Measurements from ENCODE around the gene IDE. TPM values are rescaled to one million over a fixed set of nuclear protein-coding genes. Genes with fewer than 3 reads are reported as not detected.

IDE gene
- total and polyA plus RNA-seq, 2 of the 13 experiments (the other 11 are each of a cell fraction or from before 2014, with no cell fraction given): 16.1 to 52.1 TPM

DNA sequence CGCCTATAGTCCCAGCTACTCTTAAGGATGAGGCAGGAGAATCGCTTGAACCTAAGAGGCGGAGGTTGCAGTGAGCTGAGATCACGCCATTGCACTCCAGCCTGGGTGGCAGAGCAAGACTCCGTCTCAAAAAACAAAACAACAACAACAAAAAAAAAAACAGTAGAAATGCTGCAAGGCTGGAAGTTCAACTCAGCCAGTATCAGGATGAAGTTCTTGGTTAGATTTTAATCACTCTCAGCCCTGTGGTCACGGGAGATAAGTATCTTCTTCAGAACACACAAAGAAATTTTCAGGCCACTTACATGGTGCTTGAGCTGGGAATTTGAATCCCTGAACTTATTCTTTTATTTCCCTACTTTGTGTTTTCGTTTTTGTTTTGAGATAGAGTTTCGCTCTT lies 162.5 kb downstream of the IDE start:
- no peaks in the 10 kb centered on the region; a peak in 1 of 5 replicates for H3K27me3 ChIP-seq (ENCODE audit: control insufficient read depth in 1 of 2, insufficient read depth in 2 of 2, low read length in 2 of 2)
- no peak overlapping the region for H2AFZ ChIP-seq (ENCODE audit: low read length)
- no peaks in the 10 kb centered on the region for H3K4me1 ChIP-seq (ENCODE audit: insufficient read depth, low read length)
- no peaks in the 10 kb centered on the region for H3K9me3 ChIP-seq (ENCODE audit: low read length)
- no peak for FAIRE-seq
- BruUV-seq (replicated peaks): no TSS peak
- H3K4me2 ChIP-seq (ENCODE audit: low read depth, low read length): no peak overlapping the region
- TF ChIP-seq MED8 (CRISPR knock-in tag; IDR thresholded peaks at IDR 0.05; ENCODE audit: insufficient replicate concordance): no peak
- no peaks in the 10 kb centered on the region for H4K20me1 ChIP-seq (ENCODE audit: insufficient read depth, low read length)
- ATAC-seq: no peak
- 54% methylated on average over 8 of the region's 8 CpGs for WGBS (ENCODE audit: low lambda C conversion rate)
- in situ Hi-C loops (cut with HindIII; ENCODE audit: extremely low pct_ligation_motif_present, low pct_unique_long_range_greater_than_20kb): no loop called here
- H3K9ac ChIP-seq (ENCODE audit: insufficient read depth, low read depth, low read length): no peak overlapping the region
- no peak for DNase-seq (ENCODE audit: low spot score)
- POLR2A ChIA-PET: no interaction called here
- no peak overlapping the region for H3K27ac ChIP-seq (ENCODE audit: extremely low read length, insufficient read depth, low read length)
- CTCF ChIA-PET (ENCODE audit: low intra/inter-chr PET ratio, low total read pairs): no interaction called here
- no peaks in the 10 kb centered on the region for H3K79me2 ChIP-seq (ENCODE audit: insufficient read depth, low read length)
- intact Hi-C loops (cut with micrococcal nuclease; ENCODE audit: unreplicated experiment): no loop called here
- no peaks in the 10 kb centered on the region for H3K36me3 ChIP-seq (replicated peaks in 1 of 2; ENCODE audit: control insufficient read depth in 1 of 2, insufficient read depth in 2 of 2, low read length in 2 of 2)
- no peak overlapping the region for H3K4me3 ChIP-seq (replicated peaks in 1 of 3; ENCODE audit: insufficient read depth in 1 of 3, low read depth in 2 of 3, low read length in 3 of 3)

DNA sequence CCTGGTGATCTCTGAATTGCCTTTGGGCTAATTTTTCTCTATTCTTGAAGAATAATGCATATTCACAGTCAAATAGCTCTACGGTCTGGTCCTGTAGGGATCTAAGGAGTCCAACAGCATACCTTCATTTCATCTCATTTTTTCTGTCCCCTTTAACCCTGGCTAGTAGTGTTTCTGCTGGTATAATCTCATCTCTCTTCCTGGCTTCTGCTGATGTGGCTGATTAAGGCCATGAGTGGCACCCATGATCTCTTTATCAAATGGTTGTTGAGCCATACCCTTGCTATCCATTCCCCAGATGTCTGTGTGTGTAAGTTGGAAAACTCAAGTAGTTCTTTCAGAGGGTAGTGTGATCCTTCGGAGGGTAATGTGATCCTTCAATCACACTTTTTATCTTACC lies 163.4 kb downstream of the IDE start:
- H3K9me3 ChIP-seq (ENCODE audit: low read length): no peaks in the 10 kb centered on the region
- ATAC-seq: no peak
- no peaks in the 10 kb centered on the region; a peak in 1 of 5 replicates for H3K27me3 ChIP-seq (ENCODE audit: control insufficient read depth in 1 of 2, insufficient read depth in 2 of 2, low read length in 2 of 2)
- H2AFZ ChIP-seq (ENCODE audit: low read length): no peak overlapping the region
- FAIRE-seq: no peak
- ChIA-PET CTCF (ENCODE audit: low intra/inter-chr PET ratio, low total read pairs) (no interaction called here), POLR2A (no interaction called here)
- in situ Hi-C loops (cut with HindIII; ENCODE audit: extremely low pct_ligation_motif_present, low pct_unique_long_range_greater_than_20kb): no loop called here
- no peaks in the 10 kb centered on the region for H3K79me2 ChIP-seq (ENCODE audit: insufficient read depth, low read length)
- no peaks in the 10 kb centered on the region for H4K20me1 ChIP-seq (ENCODE audit: insufficient read depth, low read length)
- H3K27ac ChIP-seq (ENCODE audit: extremely low read length, insufficient read depth, low read length): no peak overlapping the region
- no peaks in the 10 kb centered on the region for H3K36me3 ChIP-seq (replicated peaks in 1 of 2; ENCODE audit: control insufficient read depth in 1 of 2, insufficient read depth in 2 of 2, low read length in 2 of 2)
- no TSS peak for BruUV-seq (replicated peaks)
- 4% methylated on average over 2 of the region's 2 CpGs for WGBS (ENCODE audit: low lambda C conversion rate)
- intact Hi-C loops (cut with micrococcal nuclease; ENCODE audit: unreplicated experiment): no loop called here
- TF ChIP-seq KDM1A (CRISPR knock-in tag; IDR thresholded peaks at IDR 0.05): no peak
- TF ChIP-seq MIER3 (CRISPR knock-in tag; IDR thresholded peaks at IDR 0.05; ENCODE audit: borderline replicate concordance): no peak
- no peak for TF ChIP-seq ARNT (IDR thresholded peaks at IDR 0.05)
- TF ChIP-seq, protein P1, sequence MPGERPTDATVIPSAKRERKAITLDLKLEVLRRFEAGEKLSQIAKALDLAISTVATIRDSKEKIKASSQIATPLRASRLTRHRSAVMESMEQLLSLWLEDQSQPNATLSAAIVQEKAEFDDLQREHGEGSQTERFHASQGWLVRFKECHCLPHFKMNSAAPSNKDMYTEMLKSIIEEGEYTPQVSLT (CRISPR knock-in tag; IDR thresholded peaks at IDR 0.05; ENCODE audit: borderline replicate concordance, low read depth): no peak
- TF ChIP-seq, protein P2, sequence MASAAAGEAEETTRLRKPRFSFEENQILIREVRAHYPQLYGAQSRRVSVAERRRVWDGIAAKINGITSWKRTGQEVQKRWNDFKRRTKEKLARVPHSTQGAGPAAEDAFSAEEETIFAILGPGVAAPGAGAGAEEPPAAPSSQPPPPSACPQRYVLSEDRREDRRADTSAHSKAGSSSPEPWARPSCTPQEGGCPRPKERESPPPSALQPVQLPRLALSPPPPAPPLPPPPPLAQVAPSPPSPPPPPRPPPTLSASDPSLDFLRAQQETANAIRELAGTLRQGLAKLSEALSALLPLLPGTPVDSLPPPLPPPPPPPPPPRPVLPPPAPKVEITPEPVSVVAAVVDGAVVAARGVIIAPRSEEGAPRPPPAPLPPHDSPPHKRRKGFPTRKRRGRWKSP (CRISPR knock-in tag; IDR thresholded peaks at IDR 0.05): no peak
- no peak for TF ChIP-seq HNRNPLL (IDR thresholded peaks at IDR 0.05; ENCODE audit: low read depth, low read length, poor library complexity, severe bottlenecking)
- TF ChIP-seq SCMH1 (CRISPR knock-in tag; IDR thresholded peaks at IDR 0.05; ENCODE audit: borderline replicate concordance): no peak
- TF ChIP-seq KLF13 (CRISPR knock-in tag; IDR thresholded peaks at IDR 0.05): no peak
- TF ChIP-seq ZNF619 (CRISPR knock-in tag; IDR thresholded peaks at IDR 0.05): no peak
- TF ChIP-seq ZNF20 (CRISPR knock-in tag; IDR thresholded peaks at IDR 0.05): no peak
- TF ChIP-seq GABPA (IDR thresholded peaks at IDR 0.05; ENCODE audit: low read depth, low read length): no peak
- no peak for TF ChIP-seq GABPA (CRISPR knock-in tag; IDR thresholded peaks at IDR 0.05; ENCODE audit: low read depth)
- no peak for TF ChIP-seq HOXA9 (CRISPR knock-in tag; IDR thresholded peaks at IDR 0.05; ENCODE audit: borderline replicate concordance)
- no peak for TF ChIP-seq ZNF354B (CRISPR knock-in tag; IDR thresholded peaks at IDR 0.05)
- no peak for TF ChIP-seq CBFB (CRISPR knock-in tag; IDR thresholded peaks at IDR 0.05)
- no peak for TF ChIP-seq GTF3A (CRISPR knock-in tag; conservative IDR thresholded peaks at IDR 0.05)
- H3K4me2 ChIP-seq (ENCODE audit: low read depth, low read length): no peak overlapping the region
- H3K4me1 ChIP-seq (ENCODE audit: insufficient read depth, low read length): no peaks in the 10 kb centered on the region
- H3K9ac ChIP-seq (ENCODE audit: insufficient read depth, low read depth, low read length): no peak overlapping the region
- DNase-seq (ENCODE audit: low spot score): no peak
- no peak overlapping the region for H3K4me3 ChIP-seq (replicated peaks in 1 of 3; ENCODE audit: insufficient read depth in 1 of 3, low read depth in 2 of 3, low read length in 3 of 3)

Measured in HepG2 (cell line).